ENCODE results near the gene USP9X.

GRCh38 chrX:41110801-41111625 is 25.8 kb downstream of the USP9X start:
- no peak for TF ChIP-seq POLR2A (IDR thresholded peaks at IDR 0.05)
- TF ChIP-seq, protein P1, sequence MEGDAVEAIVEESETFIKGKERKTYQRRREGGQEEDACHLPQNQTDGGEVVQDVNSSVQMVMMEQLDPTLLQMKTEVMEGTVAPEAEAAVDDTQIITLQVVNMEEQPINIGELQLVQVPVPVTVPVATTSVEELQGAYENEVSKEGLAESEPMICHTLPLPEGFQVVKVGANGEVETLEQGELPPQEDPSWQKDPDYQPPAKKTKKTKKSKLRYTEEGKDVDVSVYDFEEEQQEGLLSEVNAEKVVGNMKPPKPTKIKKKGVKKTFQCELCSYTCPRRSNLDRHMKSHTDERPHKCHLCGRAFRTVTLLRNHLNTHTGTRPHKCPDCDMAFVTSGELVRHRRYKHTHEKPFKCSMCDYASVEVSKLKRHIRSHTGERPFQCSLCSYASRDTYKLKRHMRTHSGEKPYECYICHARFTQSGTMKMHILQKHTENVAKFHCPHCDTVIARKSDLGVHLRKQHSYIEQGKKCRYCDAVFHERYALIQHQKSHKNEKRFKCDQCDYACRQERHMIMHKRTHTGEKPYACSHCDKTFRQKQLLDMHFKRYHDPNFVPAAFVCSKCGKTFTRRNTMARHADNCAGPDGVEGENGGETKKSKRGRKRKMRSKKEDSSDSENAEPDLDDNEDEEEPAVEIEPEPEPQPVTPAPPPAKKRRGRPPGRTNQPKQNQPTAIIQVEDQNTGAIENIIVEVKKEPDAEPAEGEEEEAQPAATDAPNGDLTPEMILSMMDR (IDR thresholded peaks at IDR 0.05), result no peak
- TF ChIP-seq EP300 (IDR thresholded peaks at IDR 0.05; ENCODE audit: low read depth), result no peak

Data from transverse colon (tissue), 3 donors.